Psoas muscle (tissue), 8 donors: ENCODE results near the gene MAGEF1. TPM values are rescaled to one million over a fixed set of nuclear protein-coding genes. Genes with fewer than 3 reads are reported as not detected.

Source experiments
- ATAC-seq, 4 donors: fragments of 200-7000 bp; cut with Tn5 transposase; one replicate each; pipeline ENCODE4 v1.9.1; 2020; ENCODE audit warnings: moderate library complexity in 3 of 4, mild to moderate bottlenecking in 2 of 4
- DNase-seq, 2 donors: peaks; one replicate each; pipeline ENCODE4 v3.0.0-alpha.2; 2020
- H3K27ac ChIP-seq: fragments of 200-600 bp; one replicate; pipeline ENCODE4 v1.8.0; 2022
- H3K27me3 ChIP-seq, 3 donors: fragments of 200-600 bp in 1 of 3; one replicate each; pipeline versions ENCODE4 v1.6.1 to v1.8.0; 2013 to 2022; ENCODE audit warnings: low read length in 2 of 3, mild to moderate bottlenecking in 2 of 3, moderate library complexity in 1 of 3; ENCODE audit not compliant: insufficient read depth in 3 of 3
- H3K36me3 ChIP-seq, 2 donors: fragments of 200-600 bp in 1 of 2; one replicate each; pipeline versions ENCODE4 v1.6.1 to v1.8.0; 2013 to 2022; ENCODE audit warnings: low read depth in 1 of 2, mild to moderate bottlenecking in 1 of 2, moderate library complexity in 1 of 2; ENCODE audit not compliant: insufficient read depth in 1 of 2
- H3K4me1 ChIP-seq: fragments of 200-600 bp; one replicate; pipeline ENCODE4 v1.8.0; 2022
- H3K4me3 ChIP-seq: fragments of 200-600 bp; one replicate; pipeline ENCODE4 v1.8.0; 2022; ENCODE audit warnings: mild to moderate bottlenecking
- H3K9me3 ChIP-seq: fragments of 200-600 bp; one replicate; pipeline ENCODE4 v1.8.0; 2022
- WGBS, 3 donors: extraction: QIAGEN DNeasy Blood & Tissue Kit; methylation state at CpG; one replicate each; pipeline versions ENCODE4 v1.1.6 to v1.1.7; 2013; 5-methylcytosine and 5-hydroxymethylcytosine counted together
- intact Hi-C, 2 donors: fragments of 100-400 bp; cut with DNase I; formaldehyde crosslinking; loops; one replicate each; pipeline versions ENCODE4 v1.11.0 to v1.14.2; 2022
- polyA plus RNA-seq, 3 donors: library from polyadenylated mRNA; stranded (reverse); fragments of 200-250 nt; gene quantifications; one replicate each; pipeline ENCODE4 v1.2.3, GENCODE V29; 2013
- total RNA-seq, 4 donors: library from RNA; stranded (reverse); fragmentation: NEBNext Ultra II Directional in 2 of 4; extraction: Animal tissue kit (Norgen Biotek cat#: 25700) in 2 of 4; gene quantifications; one replicate each; pipeline versions ENCODE4 v1.2.1 to v1.2.4, GENCODE V29; 2021 to 2023
- TF ChIP-seq, protein P1 (sequence below): fragments of 200-600 bp; IDR thresholded peaks from one replicate; pipeline ENCODE4 v1.8.0; 2022; ENCODE audit warnings: antibody characterized with exemption
- donor health status: healthy with polysubstance abuse.
- donor health status: DM: no; HTN: no; CAD: no; lungs with moderate emphysema.
- donor health status: Bipolar disorder and iron deficiency.
- donor health status: healthy.
- donor health status: DM: yes; HTN: yes; CAD: no.
- donor health status: DM: no; HTN: no; CAD: no.
- donor health status: DM: no; HTN: no; CAD: no.
- donor health status: DM: yes; HTN: yes; CAD: no.

Gene MAGEF1
- total and polyA plus RNA-seq, 7 donors, result 13.0 to 27.3 (median 17.6) TPM

DNA sequence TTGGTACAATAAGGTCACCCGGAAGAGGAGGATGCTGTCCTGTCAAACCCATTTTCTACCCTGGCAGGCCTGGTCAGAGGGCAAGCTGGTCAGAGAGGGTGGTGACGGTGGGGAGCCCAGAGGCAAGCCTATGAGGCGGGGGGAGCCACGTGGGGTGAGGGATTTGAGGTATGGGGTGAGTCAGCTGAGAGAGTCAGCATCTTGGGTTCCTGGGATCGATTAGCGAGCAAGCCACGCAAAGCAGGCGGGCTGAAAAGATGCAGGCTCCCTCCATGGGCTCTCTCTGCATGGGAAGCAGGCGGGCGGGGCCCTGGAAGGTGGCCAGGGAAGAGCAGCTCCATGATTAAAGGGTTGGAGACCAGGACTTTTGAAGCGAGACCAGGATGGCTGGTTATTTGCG, 48.1 kb downstream of the MAGEF1 start:
- H3K9me3 ChIP-seq, result no peaks in the 10 kb centered on the region
- H3K36me3 ChIP-seq, result no peaks in the 10 kb centered on the region
- H3K27ac ChIP-seq, result no peak overlapping the region
- WGBS, 3 donors, result 73 to 85% (median 81%) methylated on average over 12 of the region's 12 CpGs
- ATAC-seq (no peak), DNase-seq (no peak)
- peaks cover 0 to 7% (median 0%) of the 10 kb centered on the region in 3 donors for H3K27me3 ChIP-seq
- H3K4me3 ChIP-seq, result no peak overlapping the region
- intact Hi-C loops, result no loop called here
- no peaks in the 10 kb centered on the region for H3K4me1 ChIP-seq
- TF ChIP-seq, protein P1, sequence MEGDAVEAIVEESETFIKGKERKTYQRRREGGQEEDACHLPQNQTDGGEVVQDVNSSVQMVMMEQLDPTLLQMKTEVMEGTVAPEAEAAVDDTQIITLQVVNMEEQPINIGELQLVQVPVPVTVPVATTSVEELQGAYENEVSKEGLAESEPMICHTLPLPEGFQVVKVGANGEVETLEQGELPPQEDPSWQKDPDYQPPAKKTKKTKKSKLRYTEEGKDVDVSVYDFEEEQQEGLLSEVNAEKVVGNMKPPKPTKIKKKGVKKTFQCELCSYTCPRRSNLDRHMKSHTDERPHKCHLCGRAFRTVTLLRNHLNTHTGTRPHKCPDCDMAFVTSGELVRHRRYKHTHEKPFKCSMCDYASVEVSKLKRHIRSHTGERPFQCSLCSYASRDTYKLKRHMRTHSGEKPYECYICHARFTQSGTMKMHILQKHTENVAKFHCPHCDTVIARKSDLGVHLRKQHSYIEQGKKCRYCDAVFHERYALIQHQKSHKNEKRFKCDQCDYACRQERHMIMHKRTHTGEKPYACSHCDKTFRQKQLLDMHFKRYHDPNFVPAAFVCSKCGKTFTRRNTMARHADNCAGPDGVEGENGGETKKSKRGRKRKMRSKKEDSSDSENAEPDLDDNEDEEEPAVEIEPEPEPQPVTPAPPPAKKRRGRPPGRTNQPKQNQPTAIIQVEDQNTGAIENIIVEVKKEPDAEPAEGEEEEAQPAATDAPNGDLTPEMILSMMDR, result no peak

DNA sequence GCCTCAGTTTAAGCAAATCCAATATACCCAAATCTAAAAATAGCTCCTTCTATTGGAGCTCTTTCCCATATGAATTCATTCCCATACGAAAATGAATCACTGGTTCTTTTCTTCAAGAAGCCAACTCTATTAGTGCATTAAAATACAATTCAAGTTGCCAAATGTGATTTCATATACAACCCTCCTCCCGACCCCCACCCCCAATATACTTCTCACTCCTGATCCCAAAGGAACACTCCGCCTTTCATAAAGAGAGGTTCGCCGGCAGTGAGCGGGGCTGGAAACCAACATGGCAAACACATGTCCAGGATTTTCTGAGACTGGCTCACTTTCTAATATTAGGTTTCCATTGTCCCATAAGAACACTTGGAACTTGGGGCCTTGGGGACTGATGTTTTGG, 48.5 kb downstream of the MAGEF1 start:
- Histone ChIP-seq H3K27ac (no peak overlapping the region), H3K4me3 (no peak overlapping the region), H3K4me1 (no peaks in the 10 kb centered on the region), H3K27me3 (peaks cover 0 to 7% (median 0%) of the 10 kb centered on the region in 3 donors), H3K9me3 (no peaks in the 10 kb centered on the region), H3K36me3 (no peaks in the 10 kb centered on the region)
- TF ChIP-seq, protein P1, result no peak
- DNase-seq (no peak), ATAC-seq (peak in 1 of 4 donors; percentile 24)
- WGBS, 3 donors, result 71 to 76% (median 75%) methylated on average over 6 of the region's 6 CpGs
- intact Hi-C loops, result no loop called here

DNA sequence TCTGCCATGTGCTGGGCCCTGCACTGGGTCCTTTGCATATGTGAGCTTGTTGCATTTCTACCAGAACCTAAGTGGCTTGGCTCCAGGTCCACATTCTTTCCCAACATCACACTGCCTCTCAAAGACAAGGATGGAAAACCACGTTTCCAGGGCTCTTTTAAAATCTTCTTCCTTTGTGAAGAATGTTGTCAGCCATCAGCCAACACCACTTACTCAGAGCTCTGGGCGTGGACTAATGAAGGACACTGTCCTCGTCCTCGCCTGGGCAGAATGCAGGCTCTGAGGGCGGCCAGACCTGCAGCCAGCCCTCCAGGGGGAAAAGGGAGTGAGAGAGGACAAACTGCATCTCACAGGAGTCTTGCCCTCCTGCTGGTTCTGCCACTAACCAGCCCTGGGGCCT, 49.7 kb downstream of the MAGEF1 start:
- intact Hi-C loops, result no loop called here
- H3K4me1 ChIP-seq, result no peaks in the 10 kb centered on the region
- H3K9me3 ChIP-seq, result no peaks in the 10 kb centered on the region
- 58 to 75% (median 67%) methylated on average over 5 of the region's 5 CpGs for WGBS, 3 donors
- DNase-seq (no peak), ATAC-seq (no peak)
- H3K27me3 ChIP-seq, result peaks cover 0 to 4% (median 0%) of the 10 kb centered on the region in 3 donors
- no peak overlapping the region for H3K4me3 ChIP-seq
- no peaks in the 10 kb centered on the region for H3K36me3 ChIP-seq
- no peak overlapping the region for H3K27ac ChIP-seq
- TF ChIP-seq, protein P1, result no peak

DNA sequence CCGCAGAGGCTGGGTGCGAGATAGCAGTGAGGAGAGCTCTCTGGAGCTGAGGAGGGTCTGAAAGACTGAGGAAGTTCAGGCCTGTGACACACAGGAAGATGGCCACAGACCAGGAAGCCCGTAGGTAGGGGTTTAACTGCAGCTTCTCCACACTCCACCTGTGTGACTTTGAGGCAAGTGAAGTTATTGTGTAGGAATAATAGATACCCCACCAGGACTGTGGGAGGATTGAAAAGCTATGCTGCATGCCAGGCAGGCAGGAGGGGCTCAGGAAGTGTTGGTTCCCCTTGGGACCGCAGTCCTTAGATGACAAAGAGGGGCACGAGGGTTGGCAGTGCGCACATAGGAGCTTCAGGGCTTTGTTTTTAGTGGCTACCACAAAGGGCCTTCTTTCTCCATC, 50.9 kb downstream of the MAGEF1 start:
- DNase-seq, result no peak
- no peak overlapping the region for H3K4me3 ChIP-seq
- 89 to 90% (median 90%) methylated on average over 6 of the region's 6 CpGs for WGBS, 3 donors
- ATAC-seq, result no peak
- no peaks in the 10 kb centered on the region for H3K4me1 ChIP-seq
- no peaks in the 10 kb centered on the region for H3K27me3 ChIP-seq
- TF ChIP-seq, protein P1, result no peak
- intact Hi-C loops, result no loop called here
- no peaks in the 10 kb centered on the region for H3K9me3 ChIP-seq
- H3K27ac ChIP-seq, result no peak overlapping the region
- H3K36me3 ChIP-seq, result no peaks in the 10 kb centered on the region

Other genes with a start within 250 kb of the MAGEF1 start
- 1 to 10 TPM in 2 of 4 donors, under 1 TPM in 2; 0.34 to 1.6 (median 0.92) TPM for gene EPHB3, start 150.3 kb downstream of the MAGEF1 start, total RNA-seq
- gene EPHB3, start 150.3 kb downstream of the MAGEF1 start, polyA plus RNA-seq, result under 1 TPM; 0.08 to 0.69 (median 0.36) TPM
- gene VPS8, start 100.1 kb upstream of the MAGEF1 start, total RNA-seq, result 10 to 100 TPM; 30.8 to 52.6 (median 50.6) TPM
- gene VPS8, start 100.1 kb upstream of the MAGEF1 start, polyA plus RNA-seq, result 10 to 100 TPM; 11.4 to 28.9 (median 13.1) TPM